ENCODE measurements around the gene BET1.

DNA sequence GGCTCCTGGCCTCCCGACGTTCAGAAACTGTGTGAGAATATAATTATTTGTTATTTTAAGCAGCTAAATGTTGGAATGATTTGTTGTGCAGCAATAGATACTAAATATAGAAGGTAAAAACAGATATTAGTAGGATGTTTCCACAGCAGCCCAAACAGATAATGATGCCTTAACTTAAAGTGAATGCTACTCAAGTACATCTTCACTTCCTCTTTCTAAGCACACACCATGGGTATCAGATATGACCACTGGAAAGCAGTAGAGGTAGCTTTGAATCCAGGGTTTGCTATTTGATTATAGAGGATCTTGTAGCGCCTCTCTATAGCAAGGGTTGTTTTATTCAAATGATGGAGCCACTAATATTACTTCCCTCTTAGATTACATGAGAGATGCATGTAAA, 38.2 kb upstream of the BET1 start:
- no peak for TF ChIP-seq POLR2A (IDR thresholded peaks at IDR 0.05; ENCODE audit: extremely low read depth, insufficient read length)
- no peak for TF ChIP-seq CTCF (IDR thresholded peaks at IDR 0.05; ENCODE audit: low read depth, low read length)
